HepG2 (cell line): ENCODE results near the gene MTOR. TPM values are rescaled to one million over a fixed set of nuclear protein-coding genes. Genes with fewer than 3 reads are reported as not detected.
A peak's percentile ranks its signal among the peaks of the same experiment; 100 is the strongest.

Experiments used
- ATF1 ChIP-seq: IDR thresholded peaks from 2 replicates; pipeline ENCODE4 v1.6.1; 2016; ENCODE audit warnings: mild to moderate bottlenecking, control low read depth
- ATF7-NPFF ChIP-seq: sonication (generic); formaldehyde crosslinking; IDR thresholded peaks from 2 replicates; pipeline ENCODE4 v1.8.1; 2023; ENCODE audit warnings: mild to moderate bottlenecking, low read depth, missing genetic modification reagents, moderate library complexity
- ATM ChIP-seq: fragments of 450-650 bp; IDR thresholded peaks from 2 replicates; pipeline ENCODE4 v1.7.1; 2017; ENCODE audit warnings: mild to moderate bottlenecking, borderline replicate concordance
- CBX1 ChIP-seq: IDR thresholded peaks from one replicate; pipeline ENCODE4 v1.6.1; 2016; ENCODE audit warnings: antibody characterized with exemption, low read depth
- E2F1 ChIP-seq: sonication (generic); formaldehyde crosslinking; IDR thresholded peaks from 2 replicates; pipeline ENCODE4 v1.5.0; 2020; ENCODE audit warnings: missing genetic modification reagents
- FOXK1 ChIP-seq: sonication (generic); formaldehyde crosslinking; IDR thresholded peaks from 2 replicates; pipeline ENCODE4 v1.4.0; 2020; ENCODE audit warnings: low read depth, missing genetic modification reagents, borderline replicate concordance
- HES4 ChIP-seq: sonication (generic); formaldehyde crosslinking; IDR thresholded peaks from 2 replicates; pipeline ENCODE4 v1.9.0; 2021; ENCODE audit warnings: mild to moderate bottlenecking, missing genetic modification reagents, borderline replicate concordance
- HNRNPK ChIP-seq: fragments of 200-400 bp; formaldehyde crosslinking; IDR thresholded peaks from 2 replicates; pipeline ENCODE4 v1.6.1; 2018; ENCODE audit warnings: low read length, low read depth, moderate library complexity, mild to moderate bottlenecking; ENCODE audit not compliant: poor library complexity, severe bottlenecking
- HOXA3 ChIP-seq: sonication (generic); formaldehyde crosslinking; IDR thresholded peaks from 2 replicates; pipeline ENCODE4 v1.5.0; 2020; ENCODE audit warnings: missing genetic modification reagents
- MLLT10 ChIP-seq: sonication (generic); formaldehyde crosslinking; IDR thresholded peaks from 2 replicates; pipeline ENCODE4 v1.4.0; 2020; ENCODE audit warnings: missing genetic modification reagents
- NFKBIZ ChIP-seq: IDR thresholded peaks from 2 replicates; pipeline ENCODE4 v1.6.1; 2018; ENCODE audit warnings: missing genetic modification reagents, missing compliant biosample characterization
- SP4 ChIP-seq: sonication (generic); formaldehyde crosslinking; IDR thresholded peaks from 2 replicates; pipeline ENCODE4 v1.8.1; 2023; ENCODE audit warnings: mild to moderate bottlenecking, missing genetic modification reagents
- SPEN ChIP-seq: sonication (generic); formaldehyde crosslinking; IDR thresholded peaks from 2 replicates; pipeline ENCODE4 v1.5.1; 2020; ENCODE audit warnings: low read depth, mild to moderate bottlenecking, missing genetic modification reagents
- SRY ChIP-seq: sonication (generic); formaldehyde crosslinking; IDR thresholded peaks from 2 replicates; pipeline ENCODE4 v1.8.0; 2022; ENCODE audit warnings: mild to moderate bottlenecking, missing genetic modification reagents
- TSC22D2 ChIP-seq: sonication (generic); formaldehyde crosslinking; IDR thresholded peaks from 2 replicates; pipeline ENCODE4 v1.5.1; 2020; ENCODE audit warnings: missing genetic modification reagents, mild to moderate bottlenecking, borderline replicate concordance
- ZMYM4 ChIP-seq: sonication (generic); formaldehyde crosslinking; IDR thresholded peaks from 2 replicates; pipeline ENCODE4 v1.8.1; 2023; ENCODE audit warnings: mild to moderate bottlenecking, missing genetic modification reagents
- ZNF44 ChIP-seq: sonication (generic); formaldehyde crosslinking; IDR thresholded peaks from 2 replicates; pipeline ENCODE4 v1.5.1; 2020; ENCODE audit warnings: mild to moderate bottlenecking, missing genetic modification reagents
- ZNF646 ChIP-seq: sonication (generic); formaldehyde crosslinking; IDR thresholded peaks from 2 replicates; pipeline ENCODE4 v1.9.0; 2021; ENCODE audit warnings: mild to moderate bottlenecking, missing genetic modification reagents
- polyA plus RNA-seq, 8 experiments: library from polyadenylated mRNA; depleted of rRNA in 3 of 8; stranded (reverse) in 7 of 8; unstranded in 1 of 8; fragments of >200 nt; fragmentation: Illumina TruSeq in 4 of 8; extraction: Trizol in 4 of 8; gene quantifications; 2 replicates each; pipeline versions ENCODE4 v1.2.1 to v1.2.3, GENCODE V29; 2011 to 2016; ENCODE audit warnings: low read depth in 4 of 8, missing spikeins in 1 of 8, mixed read lengths in 1 of 8; ENCODE audit not compliant: insufficient read depth in 1 of 8
- total RNA-seq, 5 experiments: library from RNA; depleted of rRNA; stranded (reverse); fragments of >200 nt; fragmentation: Illumina TruSeq; extraction: Trizol; gene quantifications; 2 replicates each; pipeline ENCODE4 v1.2.3, GENCODE V29; 2016; ENCODE audit warnings: low read depth in 1 of 5
- TF ChIP-seq, protein P1 (sequence below): sonication (generic); formaldehyde crosslinking; IDR thresholded peaks from 2 replicates; pipeline ENCODE4 v1.8.1; 2023; ENCODE audit warnings: mild to moderate bottlenecking, inconsistent platforms, moderate library complexity, missing genetic modification reagents, borderline replicate concordance
- TF ChIP-seq, protein P2 (sequence below): sonication (generic); formaldehyde crosslinking; IDR thresholded peaks from 2 replicates; pipeline ENCODE4 v1.8.1; 2023; ENCODE audit warnings: mild to moderate bottlenecking, missing genetic modification reagents

MTOR gene
- total and polyA plus RNA-seq, 2 of the 13 experiments (the other 11 are each of a cell fraction or from before 2014, with no cell fraction given) = 24.6 to 34.6 TPM

- TF ChIP-seq, protein P1, sequence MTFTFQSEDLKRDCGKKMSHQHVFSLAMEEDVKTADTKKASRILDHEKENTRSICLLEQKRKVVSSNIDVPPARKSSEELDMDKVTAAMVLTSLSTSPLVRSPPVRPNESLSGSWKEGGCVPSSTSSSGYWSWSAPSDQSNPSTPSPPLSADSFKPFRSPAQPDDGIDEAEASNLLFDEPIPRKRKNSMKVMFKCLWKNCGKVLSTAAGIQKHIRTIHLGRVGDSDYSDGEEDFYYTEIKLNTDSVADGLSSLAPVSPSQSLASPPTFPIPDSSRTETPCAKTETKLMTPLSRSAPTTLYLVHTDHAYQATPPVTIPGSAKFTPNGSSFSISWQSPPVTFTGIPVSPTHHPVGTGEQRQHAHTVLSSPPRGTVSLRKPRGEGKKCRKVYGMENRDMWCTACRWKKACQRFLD = peak; percentile 89; the same call in 1 of the 2 replicates
- TF ChIP-seq HNRNPK = peak; percentile 65
- TF ChIP-seq SP4 (CRISPR knock-in tag) = peak; percentile 88
- peak; percentile 65; the same call in 1 of the 2 replicates for TF ChIP-seq HOXA3 (CRISPR knock-in tag)
- TF ChIP-seq ZNF44 (CRISPR knock-in tag) = no peak
- 0 out of 2 replicates have a peak, but pooled peaks have one; percentile 55 for TF ChIP-seq ZMYM4 (CRISPR knock-in tag)
- TF ChIP-seq ATM = no peak
- peak; percentile 48; the same call in 1 of the 2 replicates for TF ChIP-seq FOXK1 (CRISPR knock-in tag)
- peak; percentile 46; the same call in 1 of the 2 replicates for TF ChIP-seq ATF7-NPFF (CRISPR knock-in tag)
- TF ChIP-seq ZNF646 (CRISPR knock-in tag) = no peak
- TF ChIP-seq ATF1 (CRISPR knock-in tag) = no peak
- TF ChIP-seq HES4 (CRISPR knock-in tag) = peak; percentile 74; the same call in 1 of the 2 replicates
- TF ChIP-seq NFKBIZ (CRISPR knock-in tag) = no peak
- TF ChIP-seq SRY (CRISPR knock-in tag) = peak; percentile 76; the same call in 1 of the 2 replicates
- TF ChIP-seq TSC22D2 (CRISPR knock-in tag) = no peak
- TF ChIP-seq, protein P2, sequence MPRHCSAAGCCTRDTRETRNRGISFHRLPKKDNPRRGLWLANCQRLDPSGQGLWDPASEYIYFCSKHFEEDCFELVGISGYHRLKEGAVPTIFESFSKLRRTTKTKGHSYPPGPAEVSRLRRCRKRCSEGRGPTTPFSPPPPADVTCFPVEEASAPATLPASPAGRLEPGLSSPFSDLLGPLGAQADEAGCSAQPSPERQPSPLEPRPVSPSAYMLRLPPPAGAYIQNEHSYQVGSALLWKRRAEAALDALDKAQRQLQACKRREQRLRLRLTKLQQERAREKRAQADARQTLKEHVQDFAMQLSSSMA (CRISPR knock-in tag) = peak; percentile 90
- no peak for TF ChIP-seq MLLT10 (CRISPR knock-in tag)
- peak; percentile 21; the same call in 1 of the 2 replicates for TF ChIP-seq E2F1
- TF ChIP-seq CBX1 = no peak
- TF ChIP-seq SPEN = no peak; the same call in 1 of the 2 replicates
These were observed 10.7 kb upstream of the MTOR start, which contains the start of gene UBIAD1 (continued) for GRCh38 chr1:11272832-11273594.
